Ovary (tissue), 9 donors: ENCODE results near the gene GPR55. TPM values are rescaled to one million over a fixed set of nuclear protein-coding genes. Genes with fewer than 3 reads are reported as not detected.

ENCODE experiments used
- DNase-seq, 5 donors: peaks; one replicate each; pipeline ENCODE4 v3.0.0-alpha.2; 2019 to 2020
- H3K27ac ChIP-seq, 2 donors: fragments of 200-600 bp; one replicate each; pipeline versions ENCODE4 v1.5.1 to v1.8.0; 2019 to 2022
- H3K27me3 ChIP-seq: fragments of 200-600 bp; one replicate; pipeline ENCODE4 v1.8.0; 2022
- H3K36me3 ChIP-seq: fragments of 200-600 bp; sonication (generic); one replicate; pipeline ENCODE4 v1.5.1; 2019
- H3K4me1 ChIP-seq: one replicate; pipeline ENCODE4 v1.8.1; 2013; ENCODE audit warnings: mild to moderate bottlenecking, moderate library complexity; ENCODE audit not compliant: insufficient read depth
- H3K4me3 ChIP-seq: fragments of 200-600 bp; sonication (generic); one replicate; pipeline ENCODE4 v1.5.1; 2017
- H3K9me3 ChIP-seq, 2 donors: fragments of 200-600 bp in 1 of 2; sonication (generic) in 1 of 2; one replicate each; pipeline versions ENCODE4 v1.5.1 to v1.8.1; 2013 to 2019; ENCODE audit warnings: mild to moderate bottlenecking in 1 of 2, moderate library complexity in 1 of 2
- CTCF ChIP-seq, 3 donors: fragments of 450-650 bp in 2 of 3; fragments of 200-600 bp in 1 of 3; IDR thresholded peaks; one replicate each; pipeline versions ENCODE4 v1.5.1 to v1.8.0; 2016 to 2022; ENCODE audit warnings: antibody characterized with exemption in 3 of 3, mild to moderate bottlenecking in 1 of 3
- EP300 ChIP-seq: sonication (generic); formaldehyde crosslinking; IDR thresholded peaks from one replicate; pipeline ENCODE4 v1.6.1; 2017; ENCODE audit warnings: antibody characterized with exemption
- POLR2A ChIP-seq: fragments of 450-650 bp; IDR thresholded peaks from one replicate; pipeline ENCODE4 v1.6.1; 2017; ENCODE audit warnings: antibody characterized with exemption, mild to moderate bottlenecking, moderate library complexity
- WGBS, 3 donors: extraction: QIAGEN DNeasy Blood & Tissue Kit in 1 of 3; methylation state at CpG; one replicate each; pipeline versions ENCODE4 v1.1.5 to v1.1.7; 2013 to 2017; 5-methylcytosine and 5-hydroxymethylcytosine counted together
- intact Hi-C, 4 donors: fragments of 100-400 bp; cut with DNase I; formaldehyde crosslinking; loops; one replicate each; pipeline versions ENCODE4 v1.11.0 to v1.15.1; 2022 to 2023
- polyA plus RNA-seq, 2 donors: library from polyadenylated mRNA; stranded (reverse); fragments of 200-250 nt in 1 of 2; fragments of 350-450 nt in 1 of 2; fragmentation: Illumina TruSeq in 1 of 2; extraction: RNeasy Lipid Tissue Mini Kit (QIAGEN cat#74804) in 1 of 2; gene quantifications; one replicate each; pipeline ENCODE4 v1.2.3, GENCODE V29; 2013 to 2014
- total RNA-seq, 7 donors: library from RNA; depleted of rRNA in 2 of 7; stranded (reverse); fragments of >200 nt in 2 of 7; fragmentation: NEBNext Ultra II Directional in 3 of 7; extraction: Animal tissue kit (Norgen Biotek cat#: 25700) in 3 of 7; gene quantifications; one replicate each; pipeline versions ENCODE4 v1.1.0 to v1.2.4, GENCODE V29; 2016 to 2023
- donor health status: DM: no; HTN: no; CAD: no; lungs with moderate emphysema.
- donor health status: DM: no; HTN: no; CAD: no.
- donor health status: Bipolar disorder and iron deficiency.
- donor health status: DM: yes; HTN: yes; CAD: no.
- donor health status: DM: no; HTN: no; CAD: no.
- donor health status: DM: yes; HTN: yes; CAD: no.

GPR55 gene
- total and polyA plus RNA-seq, 9 donors, result 0.05 to 0.20 (median 0.14) TPM; not detected in 5

- Histone ChIP-seq H3K4me3 (no peak overlapping the region), H3K9me3 (no peaks in the 10 kb centered on the region), H3K27me3 (no peaks in the 10 kb centered on the region), H3K27ac (no peak overlapping the region), H3K4me1 (no peaks in the 10 kb centered on the region), H3K36me3 (no peaks in the 10 kb centered on the region)
- 87 to 91% (median 91%) methylated on average over 3 of the region's 3 CpGs for WGBS, 3 donors
- TF ChIP-seq POLR2A, result no peak
- TF ChIP-seq CTCF (IDR thresholded peaks at IDR 0.05), result no peak
- TF ChIP-seq EP300, result no peak
- intact Hi-C loops, result no loop called here
- no peak for DNase-seq
These were observed 22.2 kb upstream of the GPR55 start for GRCh38 chr2:230947235-230947576.

- no peaks in the 10 kb centered on the region for H3K9me3 ChIP-seq
These were observed 21.6 kb upstream of the GPR55 start for GRCh38 chr2:230946429-230947234.

GRCh38 chr2:230944757-230945372 lies 19.8 kb upstream of the GPR55 start:
- no peak for DNase-seq
- 95% methylated on average over 21 of the region's 21 CpGs for WGBS, 3 donors
- Histone ChIP-seq H3K4me1 (no peaks in the 10 kb centered on the region), H3K9me3 (no peaks in the 10 kb centered on the region), H3K27me3 (no peaks in the 10 kb centered on the region), H3K4me3 (no peak overlapping the region), H3K36me3 (no peaks in the 10 kb centered on the region), H3K27ac (no peak overlapping the region)
- TF ChIP-seq EP300 (no peak), CTCF (IDR thresholded peaks at IDR 0.05) (no peak), POLR2A (no peak)
- intact Hi-C loops, result no loop called here

More at GRCh38 chr2:230946429-230947234, 21.6 kb upstream of the GPR55 start:
- Histone ChIP-seq H3K36me3 (no peaks in the 10 kb centered on the region), H3K27me3 (no peaks in the 10 kb centered on the region), H3K4me3 (no peak overlapping the region), H3K27ac (no peak overlapping the region), H3K4me1 (no peaks in the 10 kb centered on the region)
- WGBS, 3 donors, result 91 to 93% (median 93%) methylated on average over 7 of the region's 7 CpGs
- DNase-seq, result no peak
- intact Hi-C loops, result no loop called here
- no peak for TF ChIP-seq CTCF (IDR thresholded peaks at IDR 0.05)
- no peak for TF ChIP-seq POLR2A
- TF ChIP-seq EP300, result no peak

GRCh38 chr2:230944123-230944653 lies 19.1 kb upstream of the GPR55 start:
- H3K4me3 ChIP-seq, result no peak overlapping the region
- H3K4me1 ChIP-seq, result no peaks in the 10 kb centered on the region
- H3K9me3 ChIP-seq, result no peaks in the 10 kb centered on the region
- no peak for DNase-seq
- intact Hi-C loops, result no loop called here
- 84 to 87% (median 84%) methylated on average over 11 of the region's 11 CpGs for WGBS, 3 donors
- no peak for TF ChIP-seq CTCF (IDR thresholded peaks at IDR 0.05)
- TF ChIP-seq EP300, result no peak
- TF ChIP-seq POLR2A, result no peak
- H3K27me3 ChIP-seq, result no peaks in the 10 kb centered on the region
- no peak overlapping the region for H3K27ac ChIP-seq
- no peaks in the 10 kb centered on the region for H3K36me3 ChIP-seq
